PC-9 (cell line): ENCODE measurements around the gene TMPO. TPM values are rescaled to one million over a fixed set of nuclear protein-coding genes. Genes with fewer than 3 reads are reported as not detected.

Experiments used
- Bru-seq: library from RNA; stranded (reverse); fragments of 400-500 nt; gene quantifications from one replicate; lab custom pipeline; 2021; lab: Mats Ljungman, UMichigan
- BruChase-seq, 2 experiments: library from RNA; stranded (reverse); fragments of 400-500 nt; gene quantifications; one replicate each; lab custom pipeline; 2021; lab: Mats Ljungman, UMichigan
- BruUV-seq: library from RNA; stranded (reverse); fragments of 400-500 nt; replicated peaks from 2 replicates; lab custom pipeline; 2021; lab: Mats Ljungman, UMichigan
- CTCF ChIA-PET: fragments of 300-600 bp; sonication (Branson Sonifier 250); formaldehyde crosslinking; loops from one replicate; lab custom pipeline; 2022; ENCODE audit warnings: antibody characterized with exemption; lab: Charles Lee
- POLR2A ChIA-PET: fragments of 300-600 bp; sonication (Branson Sonifier 250); formaldehyde crosslinking; loops from one replicate; lab custom pipeline; 2022; ENCODE audit warnings: antibody characterized with exemption; ENCODE audit not compliant: unreplicated experiment; lab: Charles Lee
- DNase-seq, 2 experiments: peaks; one replicate each; pipeline versions ENCODE4 v3.0.0 to v3.0.0-alpha.2; 2015 to 2022; ENCODE audit warnings: mixed read lengths in 1 of 2
- H2AFZ ChIP-seq: fragments of 200-600 bp; sonication (generic); 2 replicates; pipeline ENCODE4 v1.8.1; 2017; ENCODE audit warnings: antibody characterized with exemption
- H3F3A ChIP-seq: fragments of 200-600 bp; sonication (generic); 2 replicates; pipeline ENCODE4 v1.8.1; 2017; ENCODE audit warnings: antibody characterized with exemption, mild to moderate bottlenecking, low read depth; ENCODE audit not compliant: insufficient read depth
- H3K27ac ChIP-seq: fragments of 200-600 bp; sonication (generic); 2 replicates; pipeline ENCODE4 v1.6.1; 2016; ENCODE audit warnings: mixed run types
- H3K27me3 ChIP-seq: fragments of 200-600 bp; sonication (generic); 2 replicates; pipeline ENCODE4 v1.6.1; 2016; ENCODE audit warnings: low read depth, mixed run types; ENCODE audit not compliant: insufficient read depth
- H3K36me3 ChIP-seq: fragments of 200-600 bp; sonication (generic); 2 replicates; pipeline ENCODE4 v1.6.1; 2016; ENCODE audit warnings: low read depth, mixed run types
- H3K4me1 ChIP-seq: fragments of 200-600 bp; sonication (generic); replicated peaks from 2 replicates; pipeline ENCODE4 v1.6.1; 2016; ENCODE audit warnings: mixed run types; ENCODE audit not compliant: insufficient read depth
- H3K4me2 ChIP-seq: fragments of 200-600 bp; sonication (generic); 2 replicates; pipeline ENCODE4 v1.6.1; 2017; ENCODE audit warnings: mixed run types
- H3K4me3 ChIP-seq: fragments of 200-600 bp; sonication (generic); 2 replicates; pipeline ENCODE4 v1.6.1; 2016; ENCODE audit warnings: mixed run types
- H3K79me2 ChIP-seq: fragments of 200-600 bp; sonication (generic); 2 replicates; pipeline ENCODE4 v1.6.1; 2017; ENCODE audit warnings: low read depth, mixed run types
- H3K9me2 ChIP-seq: fragments of 200-600 bp; sonication (generic); 2 replicates; pipeline ENCODE4 v1.8.1; 2017; ENCODE audit warnings: mild to moderate bottlenecking; ENCODE audit not compliant: insufficient read depth
- H3K9me3 ChIP-seq: fragments of 200-600 bp; sonication (generic); 2 replicates; pipeline ENCODE4 v1.8.1; 2016; ENCODE audit warnings: low read depth; ENCODE audit not compliant: insufficient read depth
- H4K20me1 ChIP-seq: fragments of 200-600 bp; sonication (generic); 2 replicates; pipeline ENCODE4 v1.8.1; 2017; ENCODE audit not compliant: insufficient read depth
- EZH2 ChIP-seq: fragments of 200-600 bp; sonication (generic); IDR thresholded peaks from 2 replicates; pipeline ENCODE4 v1.8.0; 2017; ENCODE audit warnings: antibody characterized with exemption, low read depth
- intact Hi-C: fragments of 100-400 bp; cut with micrococcal nuclease; formaldehyde crosslinking; loops from one replicate; pipeline ENCODE4 v1.10.0; 2022; ENCODE audit not compliant: unreplicated experiment
- long read RNA-seq: library from polyadenylated mRNA; stranded (forward); transcript quantifications from one replicate; pipeline ENCODE4 v2.0.0, GENCODE V29; 2022
- total RNA-seq: library from RNA; stranded (reverse); gene quantifications from 2 replicates; pipeline ENCODE4 v1.2.3, GENCODE V29; 2021
- TF ChIP-seq, protein P1 (sequence below): fragments of 200-600 bp; sonication (generic); conservative IDR thresholded peaks from 2 replicates; pipeline ENCODE4 v1.6.1; 2017; ENCODE audit warnings: mixed run types, antibody characterized with exemption, mild to moderate bottlenecking, moderate library complexity

TMPO gene, protein sequence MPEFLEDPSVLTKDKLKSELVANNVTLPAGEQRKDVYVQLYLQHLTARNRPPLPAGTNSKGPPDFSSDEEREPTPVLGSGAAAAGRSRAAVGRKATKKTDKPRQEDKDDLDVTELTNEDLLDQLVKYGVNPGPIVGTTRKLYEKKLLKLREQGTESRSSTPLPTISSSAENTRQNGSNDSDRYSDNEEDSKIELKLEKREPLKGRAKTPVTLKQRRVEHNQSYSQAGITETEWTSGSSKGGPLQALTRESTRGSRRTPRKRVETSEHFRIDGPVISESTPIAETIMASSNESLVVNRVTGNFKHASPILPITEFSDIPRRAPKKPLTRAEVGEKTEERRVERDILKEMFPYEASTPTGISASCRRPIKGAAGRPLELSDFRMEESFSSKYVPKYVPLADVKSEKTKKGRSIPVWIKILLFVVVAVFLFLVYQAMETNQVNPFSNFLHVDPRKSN
- total RNA-seq (143 and 171 TPM in 2 replicates), Bru-seq, nascent RNA (percentile 97 among the genes with signal in this experiment), BruChase-seq, experiment 1, labeled RNA remaining after a 2-hour chase (percentile 97 among the genes with signal in this experiment), BruChase-seq, experiment 2, labeled RNA remaining after a 6-hour chase (percentile 97 among the genes with signal in this experiment)
- long read RNA-seq, full-length matches to known transcripts, result 80 of 107 reads
- long read RNA-seq, partial matches to known transcripts, result 5 of 107 reads
- long read RNA-seq, other reads (novel, unspliced or antisense), result 22 of 107 reads

DNA sequence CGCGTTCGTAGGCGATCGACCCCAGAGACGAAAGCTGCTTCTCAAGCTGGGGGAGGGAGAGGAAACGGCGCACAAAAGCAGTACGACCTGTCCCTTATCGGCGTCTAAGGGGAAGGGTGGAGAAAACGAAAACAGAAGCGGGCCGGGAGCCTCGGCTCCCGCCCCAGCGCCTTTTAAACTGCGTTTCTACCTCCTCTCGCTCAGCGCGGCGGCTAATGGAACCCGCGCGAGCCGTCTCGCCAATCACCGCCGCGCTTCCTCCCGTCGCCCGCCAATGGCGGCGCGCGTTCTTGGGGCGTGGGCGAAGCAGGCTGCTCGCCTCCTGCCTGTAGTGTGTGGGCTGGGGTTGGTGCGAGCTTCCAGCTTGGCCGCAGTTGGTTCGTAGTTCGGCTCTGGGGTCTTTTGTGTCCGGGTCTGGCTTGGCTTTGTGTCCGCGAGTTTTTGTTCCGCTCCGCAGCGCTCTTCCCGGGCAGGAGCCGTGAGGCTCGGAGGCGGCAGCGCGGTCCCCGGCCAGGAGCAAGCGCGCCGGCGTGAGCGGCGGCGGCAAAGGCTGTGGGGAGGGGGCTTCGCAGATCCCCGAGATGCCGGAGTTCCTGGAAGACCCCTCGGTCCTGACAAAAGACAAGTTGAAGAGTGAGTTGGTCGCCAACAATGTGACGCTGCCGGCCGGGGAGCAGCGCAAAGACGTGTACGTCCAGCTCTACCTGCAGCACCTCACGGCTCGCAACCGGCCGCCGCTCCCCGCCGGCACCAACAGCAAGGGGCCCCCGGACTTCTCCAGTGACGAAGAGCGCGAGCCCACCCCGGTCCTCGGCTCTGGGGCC lies at the start of gene TMPO:
TMPO (plus strand) TSS at position 304 of the 824 bp plus-strand sequence; CDS start at position 582, 278 bp downstream.
- Histone ChIP-seq H3K9me2 (no peaks in the 10 kb centered on the region), H3K4me1 (peaks cover 24% of the 10 kb centered on the region), H3K27ac (peak within 1 kb of the TSS; percentile 74), H2AFZ (peak within 1 kb of the TSS; percentile 93), H3K36me3 (peaks cover 8% of the 10 kb centered on the region; the same call in 1 of the 2 replicates), H3K4me3 (peak within 1 kb of the TSS; percentile 90), H4K20me1 (peaks cover 4% of the 10 kb centered on the region; the same call in 1 of the 2 replicates), H3F3A (peaks cover 5% of the 10 kb centered on the region; the same call in 1 of the 2 replicates), H3K79me2 (peaks cover 67% of the 10 kb centered on the region), H3K4me2 (peak within 1 kb of the TSS; percentile 98), H3K27me3 (no peaks in the 10 kb centered on the region), H3K9me3 (no peaks in the 10 kb centered on the region)
- intact Hi-C loops, result loop anchor here (1.0 kb wide), 3 partner anchors 12 to 91 kb away; no protein-coding TSS in a partner anchor
- BruUV-seq, result TSS peak; percentile 65
- DNase-seq, result peak; percentile 84 to 94
- ChIA-PET CTCF (interaction anchor here (0.7 to 1.6 kb wide), 5 partner anchors 25 to 99 kb away, joined by 3 to 5 read pairs (median 3); no protein-coding TSS in a partner anchor), POLR2A (interaction anchor here (0.7 kb wide), 2 partner anchors 12 to 948 kb away, joined by 32 to 34 read pairs; no protein-coding TSS in a partner anchor)
- TF ChIP-seq, protein P1, sequence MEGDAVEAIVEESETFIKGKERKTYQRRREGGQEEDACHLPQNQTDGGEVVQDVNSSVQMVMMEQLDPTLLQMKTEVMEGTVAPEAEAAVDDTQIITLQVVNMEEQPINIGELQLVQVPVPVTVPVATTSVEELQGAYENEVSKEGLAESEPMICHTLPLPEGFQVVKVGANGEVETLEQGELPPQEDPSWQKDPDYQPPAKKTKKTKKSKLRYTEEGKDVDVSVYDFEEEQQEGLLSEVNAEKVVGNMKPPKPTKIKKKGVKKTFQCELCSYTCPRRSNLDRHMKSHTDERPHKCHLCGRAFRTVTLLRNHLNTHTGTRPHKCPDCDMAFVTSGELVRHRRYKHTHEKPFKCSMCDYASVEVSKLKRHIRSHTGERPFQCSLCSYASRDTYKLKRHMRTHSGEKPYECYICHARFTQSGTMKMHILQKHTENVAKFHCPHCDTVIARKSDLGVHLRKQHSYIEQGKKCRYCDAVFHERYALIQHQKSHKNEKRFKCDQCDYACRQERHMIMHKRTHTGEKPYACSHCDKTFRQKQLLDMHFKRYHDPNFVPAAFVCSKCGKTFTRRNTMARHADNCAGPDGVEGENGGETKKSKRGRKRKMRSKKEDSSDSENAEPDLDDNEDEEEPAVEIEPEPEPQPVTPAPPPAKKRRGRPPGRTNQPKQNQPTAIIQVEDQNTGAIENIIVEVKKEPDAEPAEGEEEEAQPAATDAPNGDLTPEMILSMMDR, result no peak
- no peak for TF ChIP-seq EZH2

DNA sequence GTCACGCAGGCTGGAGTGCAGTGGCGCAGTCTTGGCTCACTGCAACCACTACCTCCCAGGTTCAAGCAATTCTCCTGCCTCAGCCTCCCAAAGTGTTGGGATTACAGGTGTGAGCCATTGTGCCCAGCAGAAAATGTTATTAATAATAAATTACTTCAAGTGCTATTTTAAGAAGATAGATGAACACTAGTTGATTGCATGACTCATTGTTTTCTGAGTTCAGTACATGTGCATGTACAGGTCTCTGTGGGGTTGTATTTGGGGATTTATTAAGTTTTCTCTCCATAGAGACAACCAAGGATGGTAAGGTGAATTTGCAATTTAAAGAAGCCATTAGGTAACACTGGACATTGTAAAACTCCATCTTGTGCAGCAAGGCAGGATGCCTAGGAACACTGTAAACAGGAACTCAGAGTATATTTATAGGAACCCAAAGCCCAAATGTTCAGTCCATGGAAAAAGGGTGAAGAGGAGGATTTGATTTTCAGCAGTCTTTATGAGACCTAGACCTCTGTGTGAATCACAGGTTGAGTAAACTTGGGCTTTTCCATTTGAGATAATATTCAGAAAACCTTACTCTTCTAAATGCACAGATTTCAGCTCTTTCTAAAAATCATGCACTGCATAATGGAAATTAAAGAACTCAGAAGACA lies 49.3 kb upstream of the TMPO start:
- peaks cover 11% of the 10 kb centered on the region; the same call in 1 of the 2 replicates for H3K4me1 ChIP-seq
- H3K27ac ChIP-seq, result no peak overlapping the region
- no peak overlapping the region for H3K4me3 ChIP-seq
- H3K27me3 ChIP-seq, result no peaks in the 10 kb centered on the region
- H3K36me3 ChIP-seq, result no peaks in the 10 kb centered on the region
- no peaks in the 10 kb centered on the region for H3F3A ChIP-seq
- no peaks in the 10 kb centered on the region for H4K20me1 ChIP-seq
- BruUV-seq, result no TSS peak
- POLR2A ChIA-PET, result no interaction called here
- no peak for TF ChIP-seq EZH2
- TF ChIP-seq, protein P1, result no peak
- no peaks in the 10 kb centered on the region for H3K9me2 ChIP-seq
- CTCF ChIA-PET, result no interaction called here
- no peaks in the 10 kb centered on the region for H3K9me3 ChIP-seq
- H3K4me2 ChIP-seq, result no peak overlapping the region
- intact Hi-C loops, result no loop called here
- no peaks in the 10 kb centered on the region for H3K79me2 ChIP-seq
- no peak for DNase-seq
- no peak overlapping the region for H2AFZ ChIP-seq
